ENCODE data around the gene PCED1A. TPM values are rescaled to one million over a fixed set of nuclear protein-coding genes. Genes with fewer than 3 reads are reported as not detected.

PCED1A gene
- total and polyA plus RNA-seq, 8 donors = 12.1 to 110 (median 15.6) TPM

DNA sequence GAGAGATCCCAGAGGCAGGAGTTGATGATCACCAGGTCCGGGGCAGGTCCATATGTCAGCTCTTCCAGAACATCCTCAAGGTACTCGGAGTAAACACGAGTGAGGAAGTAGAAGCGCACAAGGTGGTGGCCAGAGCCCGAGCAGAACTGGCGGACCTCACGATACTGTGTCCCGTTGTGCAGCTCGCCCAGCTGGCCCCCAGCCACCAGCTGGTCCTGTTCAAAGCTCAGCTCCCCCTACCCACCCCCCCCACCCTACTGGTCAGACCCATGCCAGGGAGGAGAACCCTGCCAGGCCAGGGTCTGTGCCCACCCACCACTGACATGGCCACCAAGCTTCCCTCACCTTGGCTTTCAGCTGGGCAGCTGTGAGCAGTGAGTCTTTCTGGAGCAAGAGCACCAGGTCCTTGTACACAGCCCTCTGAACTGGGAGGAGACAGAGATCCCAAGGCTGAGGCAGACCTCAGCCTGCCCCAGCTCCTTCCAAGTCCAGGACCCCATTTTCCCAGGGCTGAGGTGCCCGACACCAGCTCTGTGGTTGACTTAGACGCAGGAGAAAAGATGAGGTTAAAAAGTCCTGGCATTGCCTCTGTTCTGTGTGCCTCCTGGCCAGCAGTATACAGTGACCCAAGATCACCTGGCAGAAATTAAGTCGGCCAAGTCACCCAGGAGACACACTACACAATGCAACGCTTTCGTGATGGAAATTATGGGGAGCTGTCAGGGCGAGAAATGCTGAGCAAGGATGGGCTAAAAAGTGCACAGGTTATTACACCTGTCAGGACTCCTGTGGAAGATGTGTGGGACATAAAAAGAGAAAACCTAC lies 1.4 kb downstream of the PCED1A start:
- H3K4me3 ChIP-seq = no peak overlapping the region
- H3K4me1 ChIP-seq = peaks cover 6 to 10% (median 6%) of the 10 kb centered on the region in 3 donors
- TF ChIP-seq CTCF (IDR thresholded peaks at IDR 0.05) = no peak
- H3K27me3 ChIP-seq = no peaks in the 10 kb centered on the region
- 94 to 95% methylated on average over 15 of the region's 15 CpGs for WGBS, 2 donors
- FAIRE-seq = no peak
- intact Hi-C loops (cut with DNase I) = no loop called here
- H3K36me3 ChIP-seq = no peaks in the 10 kb centered on the region
- peak in 1 of 6 donors; percentile 35 for DNase-seq
- no peaks in the 10 kb centered on the region for H3K9me3 ChIP-seq
- H3K27ac ChIP-seq = no peak overlapping the region
- ATAC-seq = no peak

- Histone ChIP-seq H3K36me3 (no peaks in the 10 kb centered on the region), H3K4me1 (peaks cover 6 to 8% (median 6%) of the 10 kb centered on the region in 3 donors), H3K27ac (no peak overlapping the region), H3K27me3 (no peaks in the 10 kb centered on the region), H3K9me3 (no peaks in the 10 kb centered on the region), H3K4me3 (no peak overlapping the region)
- no peak for TF ChIP-seq CTCF (IDR thresholded peaks at IDR 0.05)
- intact Hi-C loops (cut with DNase I) = no loop called here
- no peak for FAIRE-seq
- DNase-seq = peak in 1 of 6 donors; percentile 58
- 97% methylated on average over 19 of the region's 19 CpGs for WGBS, 2 donors
- no peak for ATAC-seq
Observed at GRCh38 chr20:2838170-2838797, 2.2 kb downstream of the PCED1A start.

DNA sequence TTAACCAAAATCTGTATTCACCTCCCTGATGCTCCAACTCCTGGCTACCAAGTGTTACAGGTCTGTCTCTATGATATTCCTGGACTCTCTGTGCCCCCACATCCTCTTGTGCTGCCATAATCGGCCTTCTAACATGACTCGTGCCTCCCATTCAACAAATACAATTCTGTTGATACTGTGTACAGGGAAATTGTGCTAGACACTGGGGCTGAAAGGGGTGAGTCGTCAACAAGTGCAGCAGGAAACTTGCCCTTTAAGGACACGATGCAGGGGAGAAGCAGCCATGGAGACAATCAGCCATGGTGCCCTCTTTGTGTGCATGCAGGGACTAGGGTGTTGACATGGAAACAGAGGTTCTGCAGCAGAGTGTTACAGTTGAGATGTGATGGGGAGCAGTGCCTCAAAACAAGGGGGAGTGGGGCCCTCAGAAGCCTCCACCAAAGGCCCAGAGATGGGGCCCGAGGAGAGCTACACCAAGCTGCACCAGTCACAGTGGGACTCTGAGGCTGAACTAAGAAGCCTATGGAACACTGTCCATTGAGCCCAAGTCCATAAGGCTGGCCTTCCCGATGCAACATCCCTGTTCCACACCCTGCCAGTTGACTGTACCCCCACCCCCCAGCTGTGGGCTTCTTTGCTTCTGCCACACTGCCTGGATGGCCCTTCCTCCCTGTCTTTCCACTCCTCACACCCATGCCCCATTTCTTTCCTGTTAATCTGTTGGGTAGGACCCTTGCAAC lies 3.1 kb downstream of the PCED1A start:
- intact Hi-C loops (cut with DNase I) = no loop called here
- WGBS, 2 donors = 83 to 90% methylated on average over 6 of the region's 6 CpGs
- DNase-seq (no peak), ATAC-seq (no peak), FAIRE-seq (no peak)
- no peaks in the 10 kb centered on the region for H3K9me3 ChIP-seq
- no peak overlapping the region for H3K4me3 ChIP-seq
- peaks cover 6 to 8% (median 6%) of the 10 kb centered on the region in 3 donors for H3K4me1 ChIP-seq
- no peaks in the 10 kb centered on the region for H3K27me3 ChIP-seq
- H3K36me3 ChIP-seq = no peaks in the 10 kb centered on the region
- no peak overlapping the region for H3K27ac ChIP-seq
- TF ChIP-seq CTCF (IDR thresholded peaks at IDR 0.05) = no peak

DNA sequence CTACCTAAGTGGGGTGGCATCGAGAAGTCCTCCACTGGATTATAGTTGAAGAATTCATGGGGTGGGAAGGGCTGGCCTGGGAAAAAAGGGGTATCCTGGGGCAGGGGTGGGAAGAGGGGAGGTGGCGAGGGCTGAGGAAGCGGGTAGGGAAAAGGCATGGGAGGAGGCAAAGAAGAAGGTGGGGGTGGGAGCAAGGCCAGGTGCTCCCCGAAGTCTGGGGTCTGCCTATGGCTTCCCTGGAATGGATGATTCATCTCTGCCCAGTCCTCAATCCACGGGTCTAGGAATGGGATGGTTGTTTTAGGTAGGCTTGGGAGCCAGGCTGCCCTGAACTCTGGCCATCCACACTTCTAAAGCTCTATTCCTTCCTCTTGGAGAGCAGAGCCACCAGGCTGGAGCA lies 4.4 kb downstream of the PCED1A start:
- FAIRE-seq (no peak), DNase-seq (no peak), ATAC-seq (no peak)
- H3K9me3 ChIP-seq = no peaks in the 10 kb centered on the region
- TF ChIP-seq CTCF (IDR thresholded peaks at IDR 0.05) = no peak
- H3K4me1 ChIP-seq = peaks cover 0 to 6% (median 2%) of the 10 kb centered on the region in 3 donors
- no peak overlapping the region for H3K4me3 ChIP-seq
- WGBS, 2 donors = 82 to 89% methylated on average over 5 of the region's 5 CpGs
- H3K36me3 ChIP-seq = no peaks in the 10 kb centered on the region
- no peak overlapping the region for H3K27ac ChIP-seq
- intact Hi-C loops (cut with DNase I) = no loop called here
- no peaks in the 10 kb centered on the region for H3K27me3 ChIP-seq
